ENCODE results near the gene HECTD4.

- TF ChIP-seq CTCF (IDR thresholded peaks at IDR 0.05) (no peak), POLR2A (IDR thresholded peaks at IDR 0.05) (no peak)
These were observed 50.3 kb downstream of the HECTD4 start for GRCh38 chr12:112331886-112332285.

Data from body of pancreas (tissue), 4 donors.